Measurements from ENCODE around the gene PAQR5.

DNA sequence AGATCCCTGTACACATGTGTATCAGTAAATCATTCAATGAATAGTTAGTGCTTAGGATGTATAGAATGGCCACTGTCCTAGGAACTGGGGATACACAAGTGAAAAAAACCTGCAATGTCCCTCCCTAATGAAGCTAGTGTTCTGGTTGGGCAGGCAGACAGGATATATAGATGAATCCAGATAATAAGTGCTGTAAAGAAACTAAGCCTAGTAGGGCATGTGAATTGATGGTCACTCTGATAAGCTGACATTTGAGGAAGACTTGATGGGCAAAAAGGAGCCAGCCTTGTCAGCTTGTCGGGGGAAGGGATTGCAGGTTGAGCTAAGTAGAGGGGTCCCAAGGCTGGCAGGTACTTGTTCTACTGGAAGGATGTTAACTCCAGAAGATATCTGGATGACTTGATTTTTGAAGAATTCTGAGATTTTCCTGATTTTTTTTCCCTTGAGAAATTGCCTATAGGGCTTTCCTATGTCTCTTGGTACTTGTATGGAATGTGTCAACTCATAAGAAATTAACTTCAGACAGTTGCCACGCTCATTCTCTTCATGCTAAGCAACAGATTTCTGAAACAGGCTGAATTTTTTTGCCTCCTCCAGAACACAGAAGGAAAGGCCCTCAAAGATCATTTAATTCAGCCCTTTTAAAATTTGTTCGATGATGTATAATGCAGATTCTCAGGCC lies 109.1 kb downstream of the PAQR5 start:
- TF ChIP-seq, protein P1, sequence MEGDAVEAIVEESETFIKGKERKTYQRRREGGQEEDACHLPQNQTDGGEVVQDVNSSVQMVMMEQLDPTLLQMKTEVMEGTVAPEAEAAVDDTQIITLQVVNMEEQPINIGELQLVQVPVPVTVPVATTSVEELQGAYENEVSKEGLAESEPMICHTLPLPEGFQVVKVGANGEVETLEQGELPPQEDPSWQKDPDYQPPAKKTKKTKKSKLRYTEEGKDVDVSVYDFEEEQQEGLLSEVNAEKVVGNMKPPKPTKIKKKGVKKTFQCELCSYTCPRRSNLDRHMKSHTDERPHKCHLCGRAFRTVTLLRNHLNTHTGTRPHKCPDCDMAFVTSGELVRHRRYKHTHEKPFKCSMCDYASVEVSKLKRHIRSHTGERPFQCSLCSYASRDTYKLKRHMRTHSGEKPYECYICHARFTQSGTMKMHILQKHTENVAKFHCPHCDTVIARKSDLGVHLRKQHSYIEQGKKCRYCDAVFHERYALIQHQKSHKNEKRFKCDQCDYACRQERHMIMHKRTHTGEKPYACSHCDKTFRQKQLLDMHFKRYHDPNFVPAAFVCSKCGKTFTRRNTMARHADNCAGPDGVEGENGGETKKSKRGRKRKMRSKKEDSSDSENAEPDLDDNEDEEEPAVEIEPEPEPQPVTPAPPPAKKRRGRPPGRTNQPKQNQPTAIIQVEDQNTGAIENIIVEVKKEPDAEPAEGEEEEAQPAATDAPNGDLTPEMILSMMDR (IDR thresholded peaks at IDR 0.05): no peak
- TF ChIP-seq POLR2A (IDR thresholded peaks at IDR 0.05): no peak
